ENCODE results near the gene NPLOC4.

GRCh38 chr17:81582749-81583148 is 54.2 kb downstream of the NPLOC4 start:
- TF ChIP-seq ZNF274 (IDR thresholded peaks at IDR 0.05; ENCODE audit: low read length) (no peak), ZNF274 (tag by site-specific recombination; IDR thresholded peaks at IDR 0.05; ENCODE audit: borderline replicate concordance) (no peak), CTCF (tag by site-specific recombination; IDR thresholded peaks at IDR 0.05) (no peak), AEBP2 (tag by site-specific recombination; IDR thresholded peaks at IDR 0.05; ENCODE audit: borderline replicate concordance) (no peak), ZNF350 (tag by site-specific recombination; IDR thresholded peaks at IDR 0.05) (no peak), FEZF1 (tag by site-specific recombination; IDR thresholded peaks at IDR 0.05) (no peak), TCF7L2 (IDR thresholded peaks at IDR 0.05; ENCODE audit: borderline replicate concordance, low read depth, low read length) (no peak), ZNF670 (tag by site-specific recombination; IDR thresholded peaks at IDR 0.05; ENCODE audit: low read depth) (no peak), OSR2 (tag by site-specific recombination; IDR thresholded peaks at IDR 0.05) (no peak)

Data from HEK293 (cell line).